ENCODE measurements around the gene RRAGC.
"Not testable (repeated sequence)": the region's sequence is repeated elsewhere in the genome, so short reads cannot be mapped to it uniquely, and the experiment has no call there.

Gene RRAGC

DNA sequence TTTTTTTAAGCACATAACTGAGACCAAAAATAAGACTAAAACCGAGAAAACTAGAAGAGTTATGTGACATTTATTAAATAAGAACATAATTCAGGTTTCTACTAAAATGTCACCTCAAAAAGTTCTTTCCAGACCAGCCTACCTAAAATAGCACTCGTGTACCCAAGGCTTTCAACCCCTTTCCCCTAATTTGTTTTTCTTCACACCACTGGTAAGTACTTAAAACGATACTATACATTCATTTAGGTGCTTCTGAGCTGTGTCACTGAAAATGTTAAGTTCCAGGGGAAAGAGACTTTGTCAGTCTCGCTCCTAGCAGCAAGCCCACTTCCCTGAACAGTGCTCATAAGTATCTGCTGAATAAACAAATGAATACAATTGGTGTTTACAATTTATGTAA, 6.8 kb downstream of the RRAGC start:
- no peak for DNase-seq

- DNase-seq, result peak; percentile 95
These were observed 11.5 kb downstream of the RRAGC start for GRCh38 chr1:38848071-38848470.

DNA sequence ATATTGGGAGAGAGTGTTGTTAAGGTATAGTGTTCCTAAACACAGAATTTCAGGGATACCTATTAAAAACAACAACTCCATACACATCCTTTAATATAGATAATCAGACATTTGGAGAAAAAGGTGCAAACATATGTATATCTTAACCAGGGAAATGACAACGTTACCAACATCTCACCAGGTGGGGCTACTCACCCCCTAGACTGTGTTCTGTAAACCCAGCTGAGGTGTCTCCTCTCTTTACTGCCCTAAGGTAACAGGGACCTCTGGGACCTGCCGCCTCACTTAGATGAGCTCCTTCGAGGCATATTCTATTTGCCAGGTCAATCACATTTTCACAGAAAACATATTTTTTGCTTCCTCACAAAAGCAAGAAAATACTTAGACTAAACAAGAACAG, 13.4 kb downstream of the RRAGC start:
- no peak for DNase-seq

DNA sequence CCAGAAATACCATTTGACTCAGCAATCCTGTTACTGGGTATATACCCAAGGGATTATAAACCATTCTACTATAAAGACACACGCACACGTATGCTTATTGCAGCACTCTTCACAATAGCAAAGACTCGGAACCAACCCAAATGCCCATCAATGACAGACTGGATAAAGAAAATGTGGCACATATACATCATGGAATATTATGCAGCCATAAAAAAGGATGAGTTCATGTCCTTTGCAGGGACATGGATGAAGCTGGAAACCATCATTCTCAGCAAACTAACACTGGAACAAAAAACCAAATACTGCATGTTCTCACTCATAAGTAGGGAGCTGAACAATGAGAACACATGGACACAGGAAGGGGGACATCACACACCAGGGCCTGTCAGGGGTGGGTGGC, 14.5 kb downstream of the RRAGC start:
- not testable (repeated sequence) for DNase-seq

DNA sequence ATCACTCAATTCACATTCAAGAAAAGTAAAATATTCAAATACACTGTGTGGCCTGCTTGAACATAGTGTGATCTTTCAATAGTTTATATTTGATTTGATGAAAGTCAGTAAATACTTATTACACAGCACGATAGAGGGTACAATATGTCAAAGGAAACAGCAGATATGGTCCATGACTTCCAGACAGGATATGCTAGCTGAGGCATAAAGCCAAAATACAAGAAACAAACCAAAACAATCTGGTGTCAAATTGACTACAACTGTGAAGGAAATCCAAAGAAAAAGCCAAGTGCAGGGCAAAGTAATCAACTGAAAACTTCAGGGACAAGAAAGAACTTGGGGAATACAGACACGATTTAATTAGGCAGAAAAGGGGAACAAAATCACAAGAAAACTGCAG, 19.3 kb downstream of the RRAGC start:
- no peak for DNase-seq

DNA sequence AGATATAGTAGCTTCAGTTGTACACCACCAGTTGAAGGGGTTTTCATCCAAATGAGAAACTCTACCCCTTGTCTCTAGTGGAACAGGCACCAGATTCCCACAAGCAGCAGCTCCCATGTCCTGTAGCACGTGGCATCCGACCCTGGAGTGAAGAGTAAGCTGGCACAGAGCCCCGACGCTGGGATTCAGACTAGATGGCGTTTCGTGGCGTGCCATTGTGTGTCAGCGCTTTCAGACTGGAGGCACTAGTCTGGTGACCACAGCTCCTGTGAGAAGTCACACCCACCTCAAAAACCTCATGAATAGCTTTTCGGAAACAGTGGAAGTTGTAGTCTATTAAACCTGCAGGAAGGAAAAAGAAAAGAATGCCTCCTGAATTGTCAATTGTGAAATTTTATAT, 20.2 kb downstream of the RRAGC start:
- DNase-seq, result no peak

DNA sequence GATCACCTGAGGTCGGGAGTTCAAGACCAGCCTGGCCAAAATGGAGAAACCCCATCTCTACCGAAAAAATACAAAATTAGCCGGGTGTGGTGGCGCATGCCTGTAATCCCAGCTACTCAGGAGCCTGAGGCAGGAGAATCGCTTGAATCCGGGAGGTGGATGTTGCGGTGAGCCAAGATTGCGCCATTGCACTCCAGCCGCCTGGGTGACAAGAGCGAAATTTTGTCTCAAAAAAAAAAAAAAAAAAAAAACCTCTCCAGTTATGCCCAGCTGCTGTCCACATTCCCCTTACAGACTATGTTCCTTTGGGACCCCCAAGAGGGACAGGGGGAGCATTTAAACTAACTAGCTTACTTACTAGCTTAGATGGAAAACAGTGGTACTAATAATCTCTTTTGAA, 23.3 kb downstream of the RRAGC start:
- DNase-seq, result peak; percentile 52

GRCh38 chr1:38834937-38835827, 24.4 kb downstream of the RRAGC start:
- peak; percentile 83 for DNase-seq

DNA sequence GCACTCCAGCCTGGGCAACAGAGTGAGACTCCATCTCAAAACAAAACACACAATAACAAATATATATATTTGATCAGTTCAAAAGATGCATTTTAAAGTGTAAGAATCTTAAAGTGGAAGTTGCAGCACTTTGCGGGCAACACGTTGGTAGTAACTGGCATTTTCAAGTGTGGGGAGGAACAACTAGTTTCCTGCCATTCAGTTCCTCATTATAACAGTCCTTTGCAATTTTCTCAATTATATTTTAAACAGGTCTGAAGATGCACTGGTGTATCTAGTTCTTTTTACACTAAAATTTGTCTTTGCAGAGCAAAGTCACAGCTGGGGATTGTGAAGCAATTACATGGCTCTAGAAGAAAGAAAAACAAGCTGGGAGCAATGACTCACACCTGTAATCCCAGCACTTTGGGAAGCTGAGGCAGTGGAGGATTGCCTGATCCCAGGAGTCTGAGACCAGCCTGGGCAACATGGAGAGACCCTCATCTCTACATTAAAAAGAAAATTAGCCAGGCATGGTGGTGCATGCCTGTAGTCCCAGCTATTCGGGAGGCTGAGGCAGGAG, 25.3 kb downstream of the RRAGC start:
- peak; percentile 81 for DNase-seq

- DNase-seq, result no peak
These were observed 26.4 kb downstream of the RRAGC start for GRCh38 chr1:38833146-38833545.

- DNase-seq, result no peak
These were observed 27.2 kb downstream of the RRAGC start for GRCh38 chr1:38832370-38832734.

DNA sequence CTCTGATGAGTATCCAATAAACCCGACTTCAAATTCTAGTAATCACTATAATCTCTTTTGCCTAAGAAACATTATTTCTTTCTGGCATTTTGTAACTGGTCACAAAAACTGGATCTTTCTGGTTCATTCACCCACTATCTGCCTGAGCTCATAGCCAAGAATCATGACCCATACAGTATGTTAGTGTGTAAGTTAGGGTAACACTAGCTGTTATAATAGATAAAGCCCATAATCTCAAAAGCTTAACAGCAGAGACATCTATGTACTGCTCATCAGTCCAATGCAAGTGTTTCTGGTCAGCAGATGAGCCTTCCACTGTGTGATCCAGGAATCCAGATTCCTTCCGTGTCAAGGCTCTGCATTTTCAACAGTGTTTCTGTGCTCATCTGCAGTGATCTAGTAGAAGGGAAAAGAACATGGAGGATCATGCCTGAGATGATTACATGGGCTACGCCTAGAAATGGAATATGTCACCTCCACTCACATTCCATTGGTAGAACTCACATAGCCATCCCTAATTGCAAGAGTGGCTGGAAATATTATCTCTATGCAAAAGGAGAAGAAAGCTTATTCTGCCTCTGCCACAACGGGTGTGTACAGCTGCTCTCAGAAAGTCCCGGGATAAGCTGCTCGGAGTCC, 27.7 kb downstream of the RRAGC start:
- no peak for DNase-seq

DNA sequence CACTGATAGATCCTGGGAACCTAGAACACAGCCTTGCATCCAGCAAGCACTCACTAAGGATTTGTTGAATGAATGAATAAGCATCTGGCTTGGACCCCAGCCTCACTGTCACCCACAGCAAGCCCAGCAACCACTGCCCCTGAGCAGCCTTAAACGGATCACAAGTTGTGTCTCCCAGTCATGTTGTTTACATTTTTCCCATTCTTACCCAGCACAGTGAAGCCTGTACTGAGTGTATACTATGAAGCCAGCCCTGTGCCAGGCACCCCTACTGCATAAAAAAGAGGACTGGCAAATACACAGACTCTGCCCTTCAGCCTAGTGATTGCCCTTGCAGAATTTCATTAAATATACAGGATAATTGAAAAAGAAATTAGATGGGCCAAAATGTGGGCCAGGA, 30.2 kb downstream of the RRAGC start:
- DNase-seq, result no peak

GRCh38 chr1:38827318-38827717, 32.3 kb downstream of the RRAGC start:
- DNase-seq, result no peak

- DNase-seq, result no peak
These were observed 32.7 kb downstream of the RRAGC start for GRCh38 chr1:38826886-38827285.

DNA sequence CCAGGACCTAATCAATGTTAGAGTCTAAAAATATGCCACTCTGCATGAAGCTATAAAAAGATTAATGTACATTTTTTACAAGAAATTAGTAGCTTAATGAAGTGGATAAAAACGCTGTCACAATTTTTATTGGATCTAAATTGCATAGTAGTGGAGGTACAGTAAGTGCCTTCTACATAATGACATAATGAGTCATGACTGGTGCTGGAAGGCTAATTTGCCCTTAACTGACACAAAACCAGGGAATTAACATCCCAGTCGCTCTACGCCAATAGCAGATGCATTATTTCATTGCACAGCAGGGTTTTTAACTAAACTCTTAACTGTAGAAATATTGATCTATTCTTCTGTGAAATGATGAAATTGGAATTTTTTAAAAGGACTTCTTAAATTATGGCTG, 33.3 kb downstream of the RRAGC start:
- no peak for DNase-seq

DNA sequence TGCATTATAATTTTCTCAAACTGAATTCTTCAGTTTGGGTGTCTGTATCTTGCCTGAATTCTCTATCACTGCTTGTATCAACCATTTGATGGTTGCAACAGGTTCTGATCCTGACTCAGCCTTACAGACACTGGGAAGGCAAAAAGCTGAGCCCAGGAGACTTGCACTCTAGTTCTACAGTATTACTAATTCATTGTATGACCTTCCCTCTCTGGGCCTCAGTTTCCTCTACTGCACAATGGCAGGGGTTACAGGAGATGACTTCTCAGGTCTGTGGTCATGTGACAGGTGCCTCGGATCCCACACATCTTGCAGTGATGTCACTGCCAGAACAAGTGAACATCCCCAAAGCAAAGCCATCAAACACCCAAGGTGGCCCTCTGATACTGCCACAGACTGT, 38.7 kb downstream of the RRAGC start:
- no peak for DNase-seq

DNA sequence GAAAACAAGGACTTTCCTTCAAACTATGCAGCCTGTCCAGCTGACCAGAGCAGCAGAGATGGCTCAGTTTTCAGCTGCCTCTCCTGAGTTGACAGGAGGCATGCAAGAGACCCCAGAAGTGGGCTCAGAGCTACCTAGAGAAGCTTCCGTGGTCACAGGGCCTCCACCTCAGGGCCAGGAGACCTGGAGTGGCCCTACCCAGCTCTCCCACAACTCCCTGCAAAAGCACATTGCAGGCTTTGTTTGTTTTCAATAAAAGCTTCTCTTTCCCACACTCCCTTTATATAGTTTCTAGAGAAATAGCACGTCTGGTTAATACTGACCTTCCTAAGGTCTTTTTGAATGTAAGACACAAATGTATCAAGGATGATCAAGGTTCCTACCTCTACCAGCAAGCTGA, 40.1 kb downstream of the RRAGC start:
- DNase-seq, result no peak

DNA sequence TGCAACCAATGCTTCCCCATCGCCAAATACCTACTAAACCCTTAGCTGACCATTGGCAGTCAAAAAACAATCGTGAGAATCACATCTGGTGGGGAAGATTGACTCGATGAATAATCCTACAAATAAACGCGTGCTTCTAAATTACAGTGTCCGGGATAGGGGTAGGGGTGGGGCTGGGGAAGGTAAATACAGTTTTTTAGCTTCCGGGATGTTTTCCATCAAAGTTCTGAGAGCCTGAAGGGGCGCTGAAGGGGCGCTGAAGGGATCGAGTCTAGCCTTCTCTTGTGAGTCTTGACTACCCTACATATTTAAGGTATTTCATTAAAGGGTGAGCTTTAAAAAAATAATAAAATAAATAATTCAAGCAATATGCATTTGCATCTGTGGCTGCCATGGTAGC, 40.5 kb downstream of the RRAGC start:
- no peak for DNase-seq

GRCh38 chr1:38818175-38818976, 41.2 kb downstream of the RRAGC start:
- no peak for DNase-seq

DNA sequence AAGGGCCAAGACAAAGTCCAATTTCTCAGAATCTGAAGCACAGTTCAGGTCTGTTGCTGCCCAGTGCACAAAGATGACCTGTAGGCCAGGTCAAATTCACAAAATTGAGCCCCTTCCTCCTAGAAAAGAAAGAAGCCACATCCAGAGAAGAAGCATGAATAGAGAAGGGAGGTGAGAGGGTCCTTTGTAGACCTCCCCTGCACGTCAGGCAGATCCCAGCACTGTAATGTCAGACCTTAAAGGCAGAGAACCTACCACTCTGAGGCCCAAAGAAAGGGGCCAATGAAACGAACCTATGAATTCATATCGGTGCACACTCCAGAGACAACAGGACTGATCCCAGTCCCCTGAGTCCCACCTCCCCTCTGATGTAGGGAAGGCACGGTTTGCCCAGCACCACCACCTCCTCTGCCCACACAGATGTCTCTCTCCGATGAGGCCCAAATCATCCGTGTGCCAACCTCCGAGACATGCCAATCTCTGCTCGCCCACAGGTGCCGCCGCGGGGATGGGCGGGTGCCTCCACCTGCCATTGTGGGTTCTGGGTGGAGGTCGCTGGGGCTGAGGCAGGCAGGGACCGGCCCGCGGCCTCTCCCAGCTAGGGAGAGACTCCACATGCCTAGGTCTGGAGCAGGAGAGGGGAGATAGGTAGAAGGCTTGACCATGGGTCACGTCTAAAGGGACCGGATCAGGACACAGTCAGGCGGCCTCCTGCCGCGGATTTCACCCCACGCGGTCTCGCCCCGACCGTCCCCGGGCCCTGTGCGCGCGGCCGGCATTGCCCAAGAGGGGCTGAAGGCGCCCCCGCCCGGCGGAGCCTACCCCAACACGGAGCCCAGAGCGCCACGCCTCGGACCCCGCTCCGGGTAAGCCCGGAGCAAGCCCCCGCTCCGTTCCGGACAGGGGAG, 42.1 kb downstream of the RRAGC start:
- DNase-seq, result no peak

GRCh38 chr1:38815903-38816627, 43.5 kb downstream of the RRAGC start:
- peak; percentile 77 for DNase-seq

Data from MV-4-11 (cell line).